ENCODE results near the gene LRRFIP2.
"Not testable (repeated sequence)": the region's sequence is repeated elsewhere in the genome, so short reads cannot be mapped to it uniquely, and the experiment has no call there.

Gene LRRFIP2

GRCh38 chr3:37053753-37054152, 120.6 kb downstream of the LRRFIP2 start:
- DNase-seq: no peak

DNA sequence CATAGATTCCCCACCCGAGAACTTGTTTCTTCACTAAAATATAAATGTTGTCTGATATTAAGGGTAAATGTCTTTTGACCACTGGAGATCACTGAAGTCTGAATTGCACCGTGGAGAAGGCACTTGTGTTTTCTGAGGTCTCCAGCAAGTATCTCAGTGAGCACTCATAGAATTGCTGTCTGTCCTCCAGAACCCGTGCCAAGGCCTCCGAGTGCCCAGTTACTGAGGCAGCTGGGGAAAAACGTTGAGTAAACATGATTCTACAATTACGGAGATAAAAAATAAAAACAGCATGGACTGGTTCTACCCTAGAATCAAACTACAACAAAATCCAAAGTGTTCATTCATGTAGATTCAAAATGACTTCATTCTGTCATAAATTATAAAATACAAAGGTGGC, 121.0 kb downstream of the LRRFIP2 start:
- no peak for DNase-seq

DNA sequence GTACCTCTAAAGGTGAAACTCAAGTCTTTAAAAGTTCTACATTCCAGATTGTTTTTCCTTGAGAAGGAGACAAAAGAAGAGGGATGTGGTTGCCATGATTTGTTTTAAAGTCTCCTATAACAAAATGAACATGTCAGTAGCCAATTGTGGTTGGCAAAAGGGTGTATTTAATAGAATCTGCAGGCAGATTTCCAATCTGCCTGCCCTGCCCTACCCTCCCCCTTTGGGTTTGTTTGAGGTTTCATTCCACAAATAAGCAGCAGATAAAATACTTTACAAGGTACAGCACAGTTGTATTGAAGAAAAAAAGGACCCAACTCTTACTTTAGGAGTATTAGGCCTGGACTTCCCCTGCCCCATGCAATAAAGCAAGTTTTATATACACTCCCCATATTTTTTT, 121.5 kb downstream of the LRRFIP2 start:
- DNase-seq: no peak

GRCh38 chr3:37050282-37050681, 124.1 kb downstream of the LRRFIP2 start:
- no peak for DNase-seq

- DNase-seq: not testable (repeated sequence)
Observed at GRCh38 chr3:37042712-37043111, 131.7 kb downstream of the LRRFIP2 start.

- DNase-seq: no peak
Observed at GRCh38 chr3:37041546-37042195, 132.7 kb downstream of the LRRFIP2 start.

- no peak for DNase-seq
Observed at GRCh38 chr3:37040231-37040630, 134.2 kb downstream of the LRRFIP2 start.

DNA sequence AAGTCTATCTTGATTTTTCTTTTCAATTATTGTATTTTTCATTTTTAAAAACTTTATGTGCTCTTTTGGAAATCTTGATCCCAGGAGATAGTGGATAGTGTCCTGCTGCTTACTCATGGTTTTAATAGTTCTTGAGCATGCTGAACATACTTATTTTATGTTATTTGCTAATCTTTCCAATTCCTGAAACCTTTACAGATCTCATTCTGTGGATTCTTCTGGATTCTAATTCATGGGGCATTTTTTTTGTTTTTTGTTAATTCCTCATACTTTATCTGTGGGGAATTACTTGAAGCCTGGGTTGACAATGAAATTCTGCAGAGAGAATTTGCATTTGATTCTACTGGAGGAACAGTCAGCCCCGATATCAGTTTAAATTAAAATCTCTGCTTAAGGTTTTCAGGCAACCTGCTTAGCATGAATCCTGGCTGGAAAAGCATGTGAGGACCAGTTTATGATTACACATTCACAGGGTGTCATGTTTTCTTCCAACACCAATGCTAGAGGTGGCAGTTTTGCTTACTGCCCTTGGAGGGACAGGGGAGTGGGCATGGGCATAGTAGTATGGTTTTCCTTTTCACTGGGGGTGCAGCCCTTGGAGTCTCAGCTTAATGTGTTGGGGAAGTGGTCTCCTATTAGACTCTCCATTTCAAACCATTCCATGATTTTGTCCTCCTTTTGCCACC, 135.1 kb downstream of the LRRFIP2 start:
- DNase-seq: no peak

- no peak for DNase-seq
Observed at GRCh38 chr3:37037352-37037751, 137.0 kb downstream of the LRRFIP2 start.

GRCh38 chr3:37032961-37033360, 141.4 kb downstream of the LRRFIP2 start:
- no peak for DNase-seq

DNA sequence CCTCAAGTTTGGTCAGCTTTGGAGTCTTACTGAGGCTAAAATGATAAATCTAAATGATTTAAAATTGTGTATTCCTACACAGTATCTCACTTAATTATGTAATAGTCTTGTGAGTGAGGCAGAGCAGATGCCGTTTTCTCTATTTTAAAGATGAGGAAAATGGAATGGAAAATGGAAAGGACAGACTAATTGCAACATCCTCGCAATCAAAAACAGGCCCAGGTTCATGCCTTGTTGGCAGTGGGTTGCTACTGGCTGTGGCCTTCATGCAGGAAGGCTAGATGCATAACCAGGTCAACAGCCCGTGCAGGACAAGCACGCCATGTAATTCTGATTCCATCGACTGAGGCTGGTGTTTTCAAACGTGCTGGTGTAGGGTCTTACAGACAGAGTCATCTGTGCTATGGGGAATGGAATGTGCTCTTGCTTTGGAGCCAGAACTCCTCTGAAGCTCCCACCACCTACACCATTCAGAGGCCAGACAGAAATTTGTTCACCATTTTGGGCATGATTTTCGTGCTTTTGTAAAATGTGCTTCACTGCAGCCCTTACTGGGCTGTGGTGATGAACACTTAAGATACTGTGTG, 143.2 kb downstream of the LRRFIP2 start:
- DNase-seq: no peak

GRCh38 chr3:37030588-37030987, 143.8 kb downstream of the LRRFIP2 start:
- DNase-seq: no peak

GRCh38 chr3:37029516-37030163, 144.7 kb downstream of the LRRFIP2 start:
- no peak for DNase-seq

DNA sequence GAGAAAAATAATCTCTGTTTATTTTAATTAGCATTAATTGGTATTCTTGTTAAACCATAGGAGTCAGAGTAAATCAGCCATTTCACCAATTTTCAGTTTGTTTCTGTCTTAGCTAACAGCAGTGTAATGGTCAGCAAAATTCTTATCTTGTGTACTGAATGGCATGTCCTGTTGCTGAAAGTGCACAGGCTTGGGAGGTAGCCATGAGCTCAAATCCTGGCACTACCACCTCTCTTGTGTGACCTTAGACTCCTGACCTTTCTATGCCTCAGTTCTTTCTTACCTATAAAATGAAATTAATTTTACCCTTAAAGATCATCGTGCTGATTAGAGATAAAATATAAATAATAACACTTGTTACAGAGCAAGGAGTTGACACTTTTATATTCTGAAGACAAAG, 145.3 kb downstream of the LRRFIP2 start:
- DNase-seq: no peak

DNA sequence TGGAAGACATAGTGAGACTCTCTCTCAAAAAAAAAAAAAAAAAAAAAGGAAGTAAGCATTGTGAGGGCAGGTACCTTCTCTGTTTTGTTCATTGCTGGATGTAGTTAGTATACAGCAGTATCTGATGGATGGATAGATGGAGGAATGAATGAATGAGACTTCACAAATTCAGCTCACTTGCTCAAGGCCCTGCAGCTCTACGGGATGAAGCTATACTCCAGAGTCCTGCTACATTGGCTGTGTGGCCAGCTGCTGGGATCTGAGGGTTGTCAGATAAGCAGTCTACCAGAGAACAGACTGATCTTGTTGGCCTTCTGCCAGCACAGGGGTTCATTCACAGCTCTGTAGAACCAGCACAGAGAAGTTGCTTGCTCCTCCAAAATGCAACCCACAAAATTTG, 146.1 kb downstream of the LRRFIP2 start:
- DNase-seq: peak; percentile 1

- no peak for DNase-seq
Observed at GRCh38 chr3:37026851-37027250, 147.5 kb downstream of the LRRFIP2 start.

DNA sequence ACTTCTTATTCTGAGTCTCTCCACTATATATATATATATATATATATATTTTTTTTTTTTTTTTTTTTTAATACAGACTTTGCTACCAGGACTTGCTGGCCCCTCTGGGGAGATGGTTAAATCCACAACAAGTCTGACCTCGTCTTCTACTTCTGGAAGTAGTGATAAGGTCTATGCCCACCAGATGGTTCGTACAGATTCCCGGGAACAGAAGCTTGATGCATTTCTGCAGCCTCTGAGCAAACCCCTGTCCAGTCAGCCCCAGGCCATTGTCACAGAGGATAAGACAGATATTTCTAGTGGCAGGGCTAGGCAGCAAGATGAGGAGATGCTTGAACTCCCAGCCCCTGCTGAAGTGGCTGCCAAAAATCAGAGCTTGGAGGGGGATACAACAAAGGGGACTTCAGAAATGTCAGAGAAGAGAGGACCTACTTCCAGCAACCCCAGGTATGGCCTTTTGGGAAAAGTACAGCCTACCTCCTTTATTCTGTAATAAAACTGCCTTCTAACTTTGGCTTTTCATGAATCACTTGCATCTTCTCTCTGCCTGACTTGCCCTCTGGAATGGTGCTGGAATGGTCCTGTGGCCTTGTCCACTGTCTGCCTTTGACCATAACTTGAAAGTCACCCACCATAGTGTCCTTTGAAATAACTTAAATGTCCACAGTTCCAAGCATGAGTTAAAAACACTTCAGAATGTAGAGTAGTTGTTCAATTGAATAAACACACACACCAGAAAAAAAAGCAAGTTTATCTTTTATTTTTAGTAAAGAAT, 148.6 kb downstream of the LRRFIP2 start:
- no peak for DNase-seq

DNA sequence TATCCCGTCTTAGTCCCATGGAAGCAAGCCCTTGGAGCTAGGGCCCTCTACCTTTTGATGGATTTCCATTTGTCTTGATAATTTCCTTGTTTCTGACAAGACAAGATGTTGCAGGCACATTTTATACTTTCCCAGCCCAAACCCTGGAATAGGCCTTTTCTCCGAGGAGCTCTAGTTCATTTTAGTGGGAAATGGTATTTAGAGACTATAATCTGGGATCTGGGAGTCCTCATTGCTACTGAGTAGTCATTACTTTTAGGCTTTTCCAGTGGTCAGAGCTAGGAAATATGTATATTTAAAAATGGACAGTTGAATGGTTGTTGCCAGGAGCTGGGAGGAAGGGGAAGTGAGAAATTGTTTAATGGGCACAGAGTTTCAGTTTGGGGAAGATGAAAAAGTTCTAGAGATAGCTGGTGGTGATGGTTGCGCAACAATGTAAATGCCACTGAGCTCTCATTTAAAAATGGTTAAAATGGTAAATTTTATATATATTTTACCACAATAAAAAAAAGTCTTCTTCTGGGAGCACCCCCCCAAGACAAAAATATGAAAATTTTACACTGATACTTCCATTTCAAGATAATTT, 149.5 kb downstream of the LRRFIP2 start:
- no peak for DNase-seq

DNA sequence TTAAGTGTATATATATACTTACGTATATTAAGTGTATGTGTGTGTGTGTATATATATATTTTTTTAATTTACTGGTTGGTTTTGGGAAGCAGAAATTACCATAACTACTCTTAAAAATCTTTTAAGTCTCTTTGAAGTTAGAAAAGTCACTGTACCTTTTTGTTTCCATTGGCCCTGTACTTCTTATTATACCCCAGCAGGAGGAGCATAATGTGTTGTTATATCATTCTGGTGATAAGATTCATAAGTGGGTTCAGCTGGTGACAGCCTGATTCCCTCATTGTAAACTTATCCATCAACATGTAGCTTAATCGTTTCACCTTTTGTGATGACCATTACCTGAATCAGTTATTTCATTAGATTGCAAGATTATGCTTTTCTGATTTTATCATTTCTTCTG, 150.3 kb downstream of the LRRFIP2 start:
- DNase-seq: no peak

DNA sequence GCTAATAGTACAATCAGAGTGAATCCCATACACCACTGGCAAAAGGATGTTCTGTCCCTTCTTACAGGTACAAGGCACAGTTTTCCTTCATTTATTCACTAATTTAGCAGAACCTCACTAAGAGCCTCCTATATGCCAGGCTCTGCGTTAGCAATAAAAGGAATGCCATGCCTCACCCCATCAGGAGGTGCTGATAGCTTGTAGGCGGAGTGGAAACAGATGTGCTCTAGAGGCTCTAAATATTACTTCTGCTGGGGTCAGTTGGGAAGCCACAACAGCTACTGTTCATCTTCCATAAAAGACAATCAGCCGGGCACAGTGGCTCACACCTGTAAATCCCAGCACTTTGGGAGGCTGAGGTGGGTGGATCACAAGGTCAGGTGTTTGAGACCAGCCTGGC, 156.7 kb downstream of the LRRFIP2 start:
- no peak for DNase-seq

GRCh38 chr3:37016903-37017302, 157.5 kb downstream of the LRRFIP2 start:
- no peak for DNase-seq

DNA sequence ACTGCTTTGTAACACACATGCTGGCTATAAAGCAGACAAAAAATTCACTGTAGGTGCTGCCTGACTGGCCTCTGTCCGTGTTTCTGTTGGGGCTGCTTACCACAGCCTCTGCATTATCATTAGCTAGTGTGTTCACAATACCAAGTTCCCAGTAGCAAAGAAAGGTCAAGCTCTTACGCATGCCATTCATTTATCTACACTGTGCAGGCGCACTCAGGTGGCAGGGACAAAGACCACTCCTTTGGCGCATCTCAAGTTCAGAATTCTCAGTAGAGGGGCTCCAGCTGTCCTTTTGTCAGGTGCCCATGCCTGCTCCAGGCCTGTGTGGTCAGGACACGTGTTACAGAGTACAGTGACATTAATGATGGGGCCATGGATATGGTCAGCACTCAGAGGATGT, 158.7 kb downstream of the LRRFIP2 start:
- DNase-seq: no peak

DNA sequence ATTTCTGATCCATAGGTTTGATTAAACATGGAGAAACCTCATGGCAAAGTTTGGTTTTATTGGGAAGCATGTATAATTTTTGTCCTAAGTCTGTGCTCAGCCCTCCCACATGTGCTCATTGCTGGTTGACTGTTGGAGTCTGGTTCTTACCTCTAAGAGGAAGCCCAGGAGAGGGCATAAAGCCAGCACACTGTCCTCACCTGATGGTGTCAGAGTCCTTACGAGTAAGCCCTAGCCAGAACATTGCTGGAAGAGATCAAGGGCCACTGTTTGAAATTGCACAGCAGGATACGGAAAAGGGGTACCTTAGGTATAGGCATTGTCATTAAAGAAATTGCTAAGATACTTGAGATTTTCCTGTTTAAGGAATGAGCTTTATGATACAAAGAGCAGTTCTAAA, 159.8 kb downstream of the LRRFIP2 start:
- DNase-seq: no peak
